PC-9 (cell line): ENCODE data around the gene FBH1. TPM values are rescaled to one million over a fixed set of nuclear protein-coding genes. Genes with fewer than 3 reads are reported as not detected.

Experiments
- BruUV-seq: library from RNA; stranded (reverse); fragments of 400-500 nt; replicated peaks from 2 replicates; lab custom pipeline; 2021; lab: Mats Ljungman, UMichigan
- CTCF ChIA-PET: fragments of 300-600 bp; sonication (Branson Sonifier 250); formaldehyde crosslinking; loops from one replicate; lab custom pipeline; 2022; ENCODE audit warnings: antibody characterized with exemption; lab: Charles Lee
- POLR2A ChIA-PET: fragments of 300-600 bp; sonication (Branson Sonifier 250); formaldehyde crosslinking; loops from one replicate; lab custom pipeline; 2022; ENCODE audit warnings: antibody characterized with exemption; ENCODE audit not compliant: unreplicated experiment; lab: Charles Lee
- DNase-seq, 2 experiments: peaks; one replicate each; pipeline versions ENCODE4 v3.0.0 to v3.0.0-alpha.2; 2015 to 2022; ENCODE audit warnings: mixed read lengths in 1 of 2
- H2AFZ ChIP-seq: fragments of 200-600 bp; sonication (generic); 2 replicates; pipeline ENCODE4 v1.8.1; 2017; ENCODE audit warnings: antibody characterized with exemption
- H3F3A ChIP-seq: fragments of 200-600 bp; sonication (generic); 2 replicates; pipeline ENCODE4 v1.8.1; 2017; ENCODE audit warnings: antibody characterized with exemption, mild to moderate bottlenecking, low read depth; ENCODE audit not compliant: insufficient read depth
- H3K27ac ChIP-seq: fragments of 200-600 bp; sonication (generic); 2 replicates; pipeline ENCODE4 v1.6.1; 2016; ENCODE audit warnings: mixed run types
- H3K27me3 ChIP-seq: fragments of 200-600 bp; sonication (generic); 2 replicates; pipeline ENCODE4 v1.6.1; 2016; ENCODE audit warnings: low read depth, mixed run types; ENCODE audit not compliant: insufficient read depth
- H3K36me3 ChIP-seq: fragments of 200-600 bp; sonication (generic); 2 replicates; pipeline ENCODE4 v1.6.1; 2016; ENCODE audit warnings: low read depth, mixed run types
- H3K4me1 ChIP-seq: fragments of 200-600 bp; sonication (generic); replicated peaks from 2 replicates; pipeline ENCODE4 v1.6.1; 2016; ENCODE audit warnings: mixed run types; ENCODE audit not compliant: insufficient read depth
- H3K4me2 ChIP-seq: fragments of 200-600 bp; sonication (generic); 2 replicates; pipeline ENCODE4 v1.6.1; 2017; ENCODE audit warnings: mixed run types
- H3K4me3 ChIP-seq: fragments of 200-600 bp; sonication (generic); 2 replicates; pipeline ENCODE4 v1.6.1; 2016; ENCODE audit warnings: mixed run types
- H3K79me2 ChIP-seq: fragments of 200-600 bp; sonication (generic); 2 replicates; pipeline ENCODE4 v1.6.1; 2017; ENCODE audit warnings: low read depth, mixed run types
- H3K9me2 ChIP-seq: fragments of 200-600 bp; sonication (generic); 2 replicates; pipeline ENCODE4 v1.8.1; 2017; ENCODE audit warnings: mild to moderate bottlenecking; ENCODE audit not compliant: insufficient read depth
- H3K9me3 ChIP-seq: fragments of 200-600 bp; sonication (generic); 2 replicates; pipeline ENCODE4 v1.8.1; 2016; ENCODE audit warnings: low read depth; ENCODE audit not compliant: insufficient read depth
- H4K20me1 ChIP-seq: fragments of 200-600 bp; sonication (generic); 2 replicates; pipeline ENCODE4 v1.8.1; 2017; ENCODE audit not compliant: insufficient read depth
- EZH2 ChIP-seq: fragments of 200-600 bp; sonication (generic); IDR thresholded peaks from 2 replicates; pipeline ENCODE4 v1.8.0; 2017; ENCODE audit warnings: antibody characterized with exemption, low read depth
- intact Hi-C: fragments of 100-400 bp; cut with micrococcal nuclease; formaldehyde crosslinking; loops from one replicate; pipeline ENCODE4 v1.10.0; 2022; ENCODE audit not compliant: unreplicated experiment
- total RNA-seq: library from RNA; stranded (reverse); gene quantifications from 2 replicates; pipeline ENCODE4 v1.2.3, GENCODE V29; 2021
- TF ChIP-seq, protein P1 (sequence below): fragments of 200-600 bp; sonication (generic); conservative IDR thresholded peaks from 2 replicates; pipeline ENCODE4 v1.6.1; 2017; ENCODE audit warnings: mixed run types, antibody characterized with exemption, mild to moderate bottlenecking, moderate library complexity

FBH1 gene
- total RNA-seq, 1 experiment from 2014 or later = 68.0 TPM

DNA sequence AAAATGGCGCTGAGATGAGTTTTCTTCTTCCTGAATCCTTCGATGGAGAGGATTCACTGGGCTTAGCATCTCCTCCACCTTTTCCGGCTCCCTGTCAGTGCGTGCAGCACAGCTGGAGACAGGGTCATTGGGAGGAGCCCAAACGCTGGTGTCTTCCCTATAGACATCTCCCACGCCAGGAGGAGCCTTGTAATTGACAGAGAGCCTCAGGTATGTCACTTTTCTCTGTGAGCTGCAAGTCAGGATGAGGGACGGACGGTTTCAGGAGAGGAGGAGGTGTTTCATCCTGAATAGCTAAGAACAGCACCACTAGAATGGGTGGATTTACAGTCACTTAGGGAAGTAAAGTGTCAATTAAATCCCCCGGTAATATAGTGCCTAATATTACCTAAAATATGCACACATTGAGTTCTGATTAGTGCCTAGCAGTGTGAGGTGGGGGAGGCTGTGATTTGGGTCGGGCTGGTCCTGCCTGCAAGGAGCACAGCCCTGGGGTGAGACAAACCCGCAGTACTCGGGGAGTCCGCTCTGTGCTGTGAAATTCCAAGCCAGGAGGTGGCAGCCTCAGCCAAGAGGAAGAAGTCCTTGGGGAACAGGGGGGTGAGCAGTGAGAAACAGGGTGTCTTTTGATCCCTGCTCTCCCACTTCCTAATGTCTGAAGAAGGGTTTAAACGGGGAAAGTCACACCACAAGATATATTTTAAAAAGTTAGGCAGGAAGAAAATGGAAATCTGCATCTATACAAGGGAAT, 59.1 kb downstream of the FBH1 start:
- ChIA-PET CTCF (no interaction called here), POLR2A (no interaction called here)
- Histone ChIP-seq H3K27ac (no peak overlapping the region), H3K4me3 (no peak overlapping the region), H3K4me1 (peaks cover 17% of the 10 kb centered on the region), H3K79me2 (no peaks in the 10 kb centered on the region), H3K4me2 (no peak overlapping the region), H2AFZ (no peak overlapping the region), H3F3A (peaks cover 11% of the 10 kb centered on the region; the same call in 1 of the 2 replicates), H3K27me3 (no peaks in the 10 kb centered on the region), H3K36me3 (no peaks in the 10 kb centered on the region), H3K9me3 (no peaks in the 10 kb centered on the region), H4K20me1 (no peaks in the 10 kb centered on the region), H3K9me2 (no peaks in the 10 kb centered on the region)
- no peak for DNase-seq
- TF ChIP-seq, protein P1, sequence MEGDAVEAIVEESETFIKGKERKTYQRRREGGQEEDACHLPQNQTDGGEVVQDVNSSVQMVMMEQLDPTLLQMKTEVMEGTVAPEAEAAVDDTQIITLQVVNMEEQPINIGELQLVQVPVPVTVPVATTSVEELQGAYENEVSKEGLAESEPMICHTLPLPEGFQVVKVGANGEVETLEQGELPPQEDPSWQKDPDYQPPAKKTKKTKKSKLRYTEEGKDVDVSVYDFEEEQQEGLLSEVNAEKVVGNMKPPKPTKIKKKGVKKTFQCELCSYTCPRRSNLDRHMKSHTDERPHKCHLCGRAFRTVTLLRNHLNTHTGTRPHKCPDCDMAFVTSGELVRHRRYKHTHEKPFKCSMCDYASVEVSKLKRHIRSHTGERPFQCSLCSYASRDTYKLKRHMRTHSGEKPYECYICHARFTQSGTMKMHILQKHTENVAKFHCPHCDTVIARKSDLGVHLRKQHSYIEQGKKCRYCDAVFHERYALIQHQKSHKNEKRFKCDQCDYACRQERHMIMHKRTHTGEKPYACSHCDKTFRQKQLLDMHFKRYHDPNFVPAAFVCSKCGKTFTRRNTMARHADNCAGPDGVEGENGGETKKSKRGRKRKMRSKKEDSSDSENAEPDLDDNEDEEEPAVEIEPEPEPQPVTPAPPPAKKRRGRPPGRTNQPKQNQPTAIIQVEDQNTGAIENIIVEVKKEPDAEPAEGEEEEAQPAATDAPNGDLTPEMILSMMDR = no peak
- no peak for TF ChIP-seq EZH2
- BruUV-seq = no TSS peak
- intact Hi-C loops = no loop called here

DNA sequence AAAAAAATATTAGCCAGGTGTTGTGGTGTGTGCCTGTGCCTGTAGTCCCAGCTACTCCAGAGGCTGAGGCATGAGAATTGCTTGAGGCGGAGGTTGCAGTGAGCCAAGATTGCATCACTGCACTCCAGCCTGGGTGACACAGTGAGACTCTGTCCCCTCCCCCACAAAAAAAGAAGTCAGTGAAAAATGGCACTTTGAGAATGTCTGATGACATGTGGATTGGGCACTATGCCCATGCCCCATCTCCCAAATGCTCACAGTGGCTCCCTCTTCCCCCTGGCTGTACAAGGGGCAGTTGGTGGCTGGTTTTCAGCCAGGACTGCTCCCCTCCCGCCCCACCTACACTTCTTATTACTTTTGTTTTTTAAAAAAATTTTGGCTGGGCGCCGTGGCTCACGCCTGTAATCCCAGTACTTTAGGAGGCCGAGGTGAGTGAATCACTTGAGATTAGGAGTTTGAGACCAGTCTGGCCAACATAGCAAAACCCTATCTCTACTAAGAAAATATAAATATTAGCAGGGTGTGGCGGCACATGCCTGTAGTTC, 61.2 kb downstream of the FBH1 start:
- Histone ChIP-seq H2AFZ (no peak overlapping the region), H3K27ac (peak overlapping the region; percentile 50; the same call in 1 of the 2 replicates)
- no TSS peak for BruUV-seq

GRCh38 chr10:5951721-5952407, 61.8 kb downstream of the FBH1 start:
- Histone ChIP-seq H3K4me3 (no peak overlapping the region), H3K9me3 (no peaks in the 10 kb centered on the region), H4K20me1 (no peaks in the 10 kb centered on the region), H3K4me2 (no peak overlapping the region), H3K36me3 (no peaks in the 10 kb centered on the region), H3K4me1 (peaks cover 17% of the 10 kb centered on the region), H3K27me3 (no peaks in the 10 kb centered on the region), H3K79me2 (no peaks in the 10 kb centered on the region), H3K27ac (peak overlapping the region; percentile 50; the same call in 1 of the 2 replicates), H3K9me2 (no peaks in the 10 kb centered on the region), H3F3A (peaks cover 11% of the 10 kb centered on the region; the same call in 1 of the 2 replicates), H2AFZ (no peak overlapping the region)
- no peak for DNase-seq
- no peak for TF ChIP-seq EZH2
- TF ChIP-seq, protein P1 = no peak
- BruUV-seq = no TSS peak
- intact Hi-C loops = no loop called here
- ChIA-PET CTCF (interaction anchor here (0.7 kb wide), 1 partner anchor 247 kb away, joined by 7 read pairs; no protein-coding TSS in a partner anchor), POLR2A (no interaction called here)

More for the DNA sequence above, 61.2 kb downstream of the FBH1 start:
- Histone ChIP-seq H3K9me3 (no peaks in the 10 kb centered on the region), H3K79me2 (no peaks in the 10 kb centered on the region), H4K20me1 (no peaks in the 10 kb centered on the region), H3K4me2 (no peak overlapping the region), H3K9me2 (no peaks in the 10 kb centered on the region), H3K4me1 (peaks cover 17% of the 10 kb centered on the region), H3K27me3 (no peaks in the 10 kb centered on the region), H3K4me3 (no peak overlapping the region), H3F3A (peaks cover 11% of the 10 kb centered on the region; the same call in 1 of the 2 replicates), H3K36me3 (no peaks in the 10 kb centered on the region)
- peak in 1 of 2 experiments; percentile 49 for DNase-seq
- CTCF ChIA-PET = interaction anchor here (0.6 to 0.7 kb wide), 3 partner anchors 10 to 325 kb away, joined by 3 to 7 read pairs (median 4); no protein-coding TSS in a partner anchor
- intact Hi-C loops = no loop called here
- TF ChIP-seq, protein P1 = no peak
- TF ChIP-seq EZH2 = no peak
- POLR2A ChIA-PET = interaction anchor here (0.7 kb wide), 1 partner anchor 473 kb away, joined by 9 read pairs; no protein-coding TSS in a partner anchor
